HepG2 (cell line): ENCODE measurements around the gene SNAP47. TPM values are rescaled to one million over a fixed set of nuclear protein-coding genes. Genes with fewer than 3 reads are reported as not detected.
A peak's percentile ranks its signal among the peaks of the same experiment; 100 is the strongest.

ENCODE experiments used
- AGO2 ChIP-seq: fragments of 200-400 bp; formaldehyde crosslinking; optimal IDR thresholded peaks from 2 replicates; pipeline ENCODE3; 2017; ENCODE audit warnings: mild to moderate bottlenecking, low read depth, low read length, moderate library complexity
- ARID4A ChIP-seq: sonication (generic); formaldehyde crosslinking; IDR thresholded peaks from 2 replicates; pipeline ENCODE4 v1.5.0; 2020; ENCODE audit warnings: mild to moderate bottlenecking, missing genetic modification reagents, borderline replicate concordance
- CBX2 ChIP-seq, 2 experiments: fragments of 200-600 bp in 1 of 2; sonication (generic); formaldehyde crosslinking in 1 of 2; IDR thresholded peaks; 2 replicates each; pipeline versions ENCODE4 v1.7.0 to v1.8.1; 2018 to 2022; ENCODE audit warnings: low read depth in 2 of 2, low read length in 1 of 2, mild to moderate bottlenecking in 1 of 2, missing genetic modification reagents in 1 of 2
- HCFC1 ChIP-seq: fragments of 150-350 bp; IDR thresholded peaks from 2 replicates; pipeline ENCODE4 v1.6.1; 2014; ENCODE audit warnings: low read depth, low read length
- HDAC2 ChIP-seq: sonication (generic); formaldehyde crosslinking; IDR thresholded peaks from 2 replicates; pipeline ENCODE4 v1.4.0; 2020; ENCODE audit warnings: missing genetic modification reagents
- NR2F2 ChIP-seq: IDR thresholded peaks from 2 replicates; pipeline ENCODE4 v1.6.1; 2012; ENCODE audit warnings: low read depth, inconsistent platforms, borderline replicate concordance
- PCBP1 ChIP-seq: fragments of 200-400 bp; formaldehyde crosslinking; IDR thresholded peaks from 2 replicates; pipeline ENCODE4 v1.6.1; 2017; ENCODE audit warnings: mild to moderate bottlenecking, low read depth, low read length, borderline replicate concordance
- PHF8 ChIP-seq: sonication (generic); formaldehyde crosslinking; IDR thresholded peaks from 2 replicates; pipeline ENCODE4 v1.5.0; 2020; ENCODE audit warnings: missing genetic modification reagents
- PRDM15 ChIP-seq: sonication (generic); formaldehyde crosslinking; IDR thresholded peaks from 2 replicates; pipeline ENCODE4 v1.4.0; 2020; ENCODE audit warnings: missing genetic modification reagents
- SMAD3 ChIP-seq: sonication (generic); formaldehyde crosslinking; IDR thresholded peaks from 2 replicates; pipeline ENCODE4 v1.4.0; 2020; ENCODE audit warnings: missing genetic modification reagents
- TFDP1 ChIP-seq: IDR thresholded peaks from 2 replicates; pipeline ENCODE4 v1.6.1; 2016; ENCODE audit warnings: missing compliant biosample characterization, missing genetic modification reagents, borderline replicate concordance
- ZMYM3 ChIP-seq: sonication (generic); formaldehyde crosslinking; IDR thresholded peaks from 2 replicates; pipeline ENCODE4 v1.5.1; 2020; ENCODE audit warnings: mild to moderate bottlenecking, missing genetic modification reagents
- ZNF432 ChIP-seq: sonication (generic); formaldehyde crosslinking; IDR thresholded peaks from 2 replicates; pipeline ENCODE4 v1.5.0; 2020; ENCODE audit warnings: missing genetic modification reagents, mild to moderate bottlenecking, borderline replicate concordance
- ZNF589 ChIP-seq: sonication (generic); formaldehyde crosslinking; conservative IDR thresholded peaks from 2 replicates; pipeline ENCODE4 v1.8.0; 2022; ENCODE audit warnings: mild to moderate bottlenecking, moderate library complexity, missing genetic modification reagents
- ZNF737 ChIP-seq: sonication (generic); formaldehyde crosslinking; IDR thresholded peaks from 2 replicates; pipeline ENCODE4 v1.5.0; 2020; ENCODE audit warnings: missing genetic modification reagents, mild to moderate bottlenecking, borderline replicate concordance
- polyA plus RNA-seq, 8 experiments: library from polyadenylated mRNA; depleted of rRNA in 3 of 8; stranded (reverse) in 7 of 8; unstranded in 1 of 8; fragments of >200 nt; fragmentation: Illumina TruSeq in 4 of 8; extraction: Trizol in 4 of 8; gene quantifications; 2 replicates each; pipeline versions ENCODE4 v1.2.1 to v1.2.3, GENCODE V29; 2011 to 2016; ENCODE audit warnings: low read depth in 4 of 8, missing spikeins in 1 of 8, mixed read lengths in 1 of 8; ENCODE audit not compliant: insufficient read depth in 1 of 8
- total RNA-seq, 5 experiments: library from RNA; depleted of rRNA; stranded (reverse); fragments of >200 nt; fragmentation: Illumina TruSeq; extraction: Trizol; gene quantifications; 2 replicates each; pipeline ENCODE4 v1.2.3, GENCODE V29; 2016; ENCODE audit warnings: low read depth in 1 of 5
- TF ChIP-seq, protein P1 (sequence below): IDR thresholded peaks from 2 replicates; pipeline ENCODE4 v1.6.1; 2016; ENCODE audit warnings: mild to moderate bottlenecking

SNAP47 gene
- total and polyA plus RNA-seq, 2 of the 13 experiments (the other 11 are each of a cell fraction or from before 2014, with no cell fraction given): 13.6 to 25.1 TPM

DNA sequence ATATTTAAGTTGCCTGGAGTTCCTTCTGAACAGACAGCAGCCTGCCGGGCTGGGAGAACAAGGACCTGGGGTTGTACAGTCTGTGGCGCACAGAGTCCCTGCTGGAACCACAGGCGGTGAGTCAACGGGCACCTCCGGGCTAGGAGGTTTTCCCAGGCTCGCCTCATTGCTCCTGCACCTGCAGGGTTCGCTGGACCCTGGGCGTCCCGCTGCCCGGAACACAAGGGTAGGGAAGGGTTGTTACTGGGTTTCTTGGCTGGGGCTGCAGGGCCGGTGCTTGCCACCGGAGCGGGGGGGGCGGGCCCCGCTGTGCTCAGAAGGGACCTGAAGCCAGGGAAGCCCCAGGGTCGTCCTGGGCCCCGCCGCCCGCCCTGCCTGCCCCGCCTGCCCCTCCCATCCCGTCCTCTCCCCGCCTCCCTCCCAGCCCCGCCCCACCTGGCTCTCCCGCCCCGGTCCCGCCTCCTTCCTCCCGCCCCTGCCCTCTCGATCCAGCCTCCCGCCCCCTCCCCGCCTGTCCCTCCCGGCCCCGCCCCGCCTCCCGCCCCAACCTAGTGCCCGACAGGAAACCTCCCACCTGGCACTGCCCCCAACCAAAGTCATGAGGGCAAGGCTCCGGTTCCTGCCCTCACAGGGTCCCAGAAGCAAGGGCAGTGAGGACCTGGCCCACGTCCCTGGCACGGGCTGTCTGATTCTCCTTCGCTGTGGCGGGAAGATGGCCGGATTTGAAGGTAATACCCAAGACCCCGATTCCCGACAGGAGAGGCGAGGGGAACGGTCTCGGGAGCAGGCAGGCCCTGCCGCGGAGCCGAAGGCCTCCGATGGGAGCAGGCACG is 7.0 kb upstream of the SNAP47 start (continued):
- TF ChIP-seq CBX2 (IDR thresholded peaks at IDR 0.05; ENCODE audit: low read depth, low read length) (no peak), CBX2 (CRISPR knock-in tag; IDR thresholded peaks at IDR 0.05; ENCODE audit: low read depth) (no peak), ARID4A (CRISPR knock-in tag) (peak; percentile 46; the same call in 1 of the 2 replicates), ZNF589 (CRISPR knock-in tag) (no peak), SMAD3 (CRISPR knock-in tag) (no peak), PHF8 (peak; percentile 27; the same call in 1 of the 2 replicates), ZMYM3 (peak; percentile 39; the same call in 1 of the 2 replicates), PCBP1 (no peak), NR2F2 (no peak), AGO2 (peak; percentile 89), TFDP1 (CRISPR knock-in tag) (peak; percentile 23; the same call in 1 of the 2 replicates), PRDM15 (CRISPR knock-in tag) (no peak), ZNF432 (no peak), ZNF737 (CRISPR knock-in tag) (no peak), HDAC2 (CRISPR knock-in tag) (no peak), HCFC1 (no peak)
- TF ChIP-seq, protein P1, sequence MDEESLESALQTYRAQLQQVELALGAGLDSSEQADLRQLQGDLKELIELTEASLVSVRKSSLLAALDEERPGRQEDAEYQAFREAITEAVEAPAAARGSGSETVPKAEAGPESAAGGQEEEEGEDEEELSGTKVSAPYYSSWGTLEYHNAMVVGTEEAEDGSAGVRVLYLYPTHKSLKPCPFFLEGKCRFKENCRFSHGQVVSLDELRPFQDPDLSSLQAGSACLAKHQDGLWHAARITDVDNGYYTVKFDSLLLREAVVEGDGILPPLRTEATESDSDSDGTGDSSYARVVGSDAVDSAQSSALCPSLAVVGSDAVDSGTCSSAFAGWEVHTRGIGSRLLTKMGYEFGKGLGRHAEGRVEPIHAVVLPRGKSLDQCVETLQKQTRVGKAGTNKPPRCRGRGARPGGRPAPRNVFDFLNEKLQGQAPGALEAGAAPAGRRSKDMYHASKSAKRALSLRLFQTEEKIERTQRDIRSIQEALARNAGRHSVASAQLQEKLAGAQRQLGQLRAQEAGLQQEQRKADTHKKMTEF (CRISPR knock-in tag): peak; percentile 31; the same call in 1 of the 2 replicates
